Smooth muscle cell (in vitro differentiated cells): ENCODE measurements around the gene FIG4. TPM values are rescaled to one million over a fixed set of nuclear protein-coding genes. Genes with fewer than 3 reads are reported as not detected.

Experiments
- DNase-seq: peaks from one replicate; lab custom pipeline; 2025; ENCODE audit not compliant: unreplicated experiment; lab: John Stamatoyannopoulos, UW
- H2AFZ ChIP-seq: fragments of 200-600 bp; sonication (generic); 2 replicates; pipeline ENCODE4 v1.6.0; 2016; ENCODE audit warnings: antibody characterized with exemption, low read depth, mild to moderate bottlenecking
- H3F3A ChIP-seq: fragments of 200-600 bp; sonication (generic); 2 replicates; pipeline ENCODE4 v1.6.0; 2017; ENCODE audit warnings: antibody characterized with exemption, low read depth
- H3K27ac ChIP-seq: fragments of 200-600 bp; sonication (generic); 2 replicates; pipeline ENCODE4 v1.5.1; 2016; ENCODE audit warnings: low read depth, mild to moderate bottlenecking
- H3K27me3 ChIP-seq: fragments of 200-600 bp; sonication (generic); 2 replicates; pipeline ENCODE4 v1.6.1; 2016; ENCODE audit warnings: low read depth, mild to moderate bottlenecking
- H3K36me3 ChIP-seq: fragments of 200-600 bp; sonication (generic); 2 replicates; pipeline ENCODE4 v1.5.1; 2016; ENCODE audit warnings: low read depth
- H3K4me1 ChIP-seq: fragments of 200-600 bp; sonication (generic); 2 replicates; pipeline ENCODE4 v1.5.1; 2016; ENCODE audit warnings: low read depth
- H3K4me2 ChIP-seq: fragments of 200-600 bp; sonication (generic); 2 replicates; pipeline ENCODE4 v1.6.0; 2016; ENCODE audit warnings: mild to moderate bottlenecking
- H3K4me3 ChIP-seq: fragments of 200-600 bp; sonication (generic); 2 replicates; pipeline ENCODE4 v1.5.1; 2016; ENCODE audit warnings: mild to moderate bottlenecking
- H3K79me2 ChIP-seq: fragments of 200-600 bp; sonication (generic); 2 replicates; pipeline ENCODE4 v1.6.0; 2016; ENCODE audit warnings: low read depth, mild to moderate bottlenecking
- H3K9ac ChIP-seq: fragments of 200-600 bp; sonication (generic); 2 replicates; pipeline ENCODE4 v1.6.0; 2016; ENCODE audit warnings: low read depth
- H3K9me3 ChIP-seq: fragments of 200-600 bp; sonication (generic); replicated peaks from 2 replicates; pipeline ENCODE4 v1.5.1; 2016; ENCODE audit warnings: low read depth
- H4K20me1 ChIP-seq: fragments of 200-600 bp; sonication (generic); 2 replicates; pipeline ENCODE4 v1.6.0; 2016; ENCODE audit warnings: low read depth
- WGBS: methylation state at CpG from one replicate; pipeline ENCODE4 v1.1.7; 2016; ENCODE audit warnings: low lambda C conversion rate; 5-methylcytosine and 5-hydroxymethylcytosine counted together
- polyA plus RNA-seq: library from polyadenylated mRNA; unstranded; fragments of >200 nt; fragmentation: Nextera tagmentation; extraction: Ambion mirVana; gene quantifications from 2 replicates; pipeline ENCODE4 v1.2.1, GENCODE V29; 2016
- total RNA-seq: library from RNA; depleted of rRNA; stranded (reverse); fragments of >200 nt; gene quantifications from 2 replicates; pipeline ENCODE4 v1.2.3, GENCODE V29; 2014
- TF ChIP-seq, protein P1 (sequence below): fragments of 200-600 bp; sonication (generic); IDR thresholded peaks from 2 replicates; pipeline ENCODE4 v1.5.1; 2017; ENCODE audit warnings: borderline replicate concordance, mild to moderate bottlenecking, antibody characterized with exemption; ENCODE audit not compliant: insufficient read depth, poor library complexity, severe bottlenecking

Gene FIG4
- total and polyA plus RNA-seq, 2 experiments from 2014 or later: 12.1 to 12.4 TPM

DNA sequence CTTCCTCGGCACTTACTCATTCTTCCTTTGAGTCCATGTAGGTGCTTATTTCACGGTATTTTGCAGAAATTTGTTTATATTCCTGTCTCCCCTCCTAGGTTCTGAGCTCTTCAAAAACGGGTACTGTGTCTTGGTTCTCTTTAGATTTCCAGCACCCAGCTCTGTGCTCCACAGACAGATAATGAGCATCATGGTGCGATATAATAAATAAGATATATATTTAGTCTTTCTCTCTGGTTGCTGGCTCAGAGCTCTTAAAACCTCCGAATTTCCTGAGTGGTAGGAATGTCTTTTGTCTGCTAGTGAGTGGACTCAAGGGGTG, 179.0 kb downstream of the FIG4 start:
- Histone ChIP-seq H3K9me3 (no peaks in the 10 kb centered on the region), H3K79me2 (no peaks in the 10 kb centered on the region), H4K20me1 (no peaks in the 10 kb centered on the region), H3K36me3 (no peaks in the 10 kb centered on the region), H3K27ac (no peak overlapping the region), H2AFZ (no peak overlapping the region), H3K9ac (no peak overlapping the region), H3K4me3 (no peak overlapping the region), H3K4me1 (no peaks in the 10 kb centered on the region), H3F3A (no peaks in the 10 kb centered on the region), H3K27me3 (no peaks in the 10 kb centered on the region), H3K4me2 (no peak overlapping the region)
- 86% methylated on average over 5 of the region's 5 CpGs for WGBS
- TF ChIP-seq, protein P1, sequence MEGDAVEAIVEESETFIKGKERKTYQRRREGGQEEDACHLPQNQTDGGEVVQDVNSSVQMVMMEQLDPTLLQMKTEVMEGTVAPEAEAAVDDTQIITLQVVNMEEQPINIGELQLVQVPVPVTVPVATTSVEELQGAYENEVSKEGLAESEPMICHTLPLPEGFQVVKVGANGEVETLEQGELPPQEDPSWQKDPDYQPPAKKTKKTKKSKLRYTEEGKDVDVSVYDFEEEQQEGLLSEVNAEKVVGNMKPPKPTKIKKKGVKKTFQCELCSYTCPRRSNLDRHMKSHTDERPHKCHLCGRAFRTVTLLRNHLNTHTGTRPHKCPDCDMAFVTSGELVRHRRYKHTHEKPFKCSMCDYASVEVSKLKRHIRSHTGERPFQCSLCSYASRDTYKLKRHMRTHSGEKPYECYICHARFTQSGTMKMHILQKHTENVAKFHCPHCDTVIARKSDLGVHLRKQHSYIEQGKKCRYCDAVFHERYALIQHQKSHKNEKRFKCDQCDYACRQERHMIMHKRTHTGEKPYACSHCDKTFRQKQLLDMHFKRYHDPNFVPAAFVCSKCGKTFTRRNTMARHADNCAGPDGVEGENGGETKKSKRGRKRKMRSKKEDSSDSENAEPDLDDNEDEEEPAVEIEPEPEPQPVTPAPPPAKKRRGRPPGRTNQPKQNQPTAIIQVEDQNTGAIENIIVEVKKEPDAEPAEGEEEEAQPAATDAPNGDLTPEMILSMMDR: no peak
- no peak for DNase-seq

DNA sequence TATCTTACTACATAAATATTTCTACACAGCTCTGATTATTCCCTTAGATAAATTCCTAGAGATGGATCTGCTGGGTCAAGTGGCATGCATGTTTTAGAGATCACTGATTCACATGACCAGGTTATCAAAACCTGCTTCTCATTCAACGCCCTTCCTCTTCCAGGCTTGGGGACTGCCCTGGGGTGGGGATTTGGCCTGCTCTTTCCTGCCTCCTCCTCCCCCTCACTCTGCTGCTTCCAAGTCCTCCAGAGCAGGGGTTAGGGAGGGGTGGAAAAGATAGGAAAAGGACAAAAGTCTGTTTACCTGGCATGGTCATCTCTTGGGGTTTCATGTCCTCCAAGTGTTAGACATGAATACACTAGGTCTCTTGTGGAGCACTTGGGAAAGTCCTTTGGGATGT, 181.5 kb downstream of the FIG4 start:
- Histone ChIP-seq H3K36me3 (no peaks in the 10 kb centered on the region), H3K79me2 (no peaks in the 10 kb centered on the region), H4K20me1 (no peaks in the 10 kb centered on the region), H3K9me3 (no peaks in the 10 kb centered on the region), H3K9ac (no peak overlapping the region), H3K27ac (no peak overlapping the region), H3K4me1 (no peaks in the 10 kb centered on the region), H3F3A (no peaks in the 10 kb centered on the region), H3K27me3 (no peaks in the 10 kb centered on the region), H3K4me2 (no peak overlapping the region), H2AFZ (no peak overlapping the region), H3K4me3 (no peak overlapping the region)
- DNase-seq: no peak
- 88% methylated on average over 1 of the region's 1 CpG for WGBS
- TF ChIP-seq, protein P1: no peak

DNA sequence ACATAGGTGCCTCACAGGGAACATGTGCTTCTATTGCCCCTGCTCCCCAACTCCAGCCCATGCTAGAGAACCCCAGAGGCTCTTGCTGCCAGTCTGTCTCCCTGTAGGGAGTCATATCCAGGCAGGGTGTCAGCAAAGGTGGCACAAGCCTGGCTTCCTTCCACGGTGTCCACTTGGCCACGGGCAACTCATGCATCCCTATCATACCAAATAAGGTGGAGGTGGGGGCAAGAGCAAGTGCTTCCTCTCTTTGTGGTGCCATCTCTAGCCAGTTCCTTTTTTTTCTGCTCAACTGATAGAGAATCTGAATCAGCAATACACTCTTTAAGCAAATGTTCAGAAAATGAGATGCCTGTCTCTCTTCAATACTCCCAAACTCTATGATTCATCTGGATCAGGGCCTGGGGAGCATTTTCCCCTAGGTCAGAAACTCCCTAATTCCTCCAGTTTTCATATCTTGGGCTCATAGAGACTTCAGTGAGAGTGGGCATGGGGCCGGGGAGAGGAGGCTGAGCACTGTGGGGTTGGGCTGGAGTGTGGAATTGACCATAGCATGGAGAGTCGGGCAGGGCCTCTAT, 182.0 kb downstream of the FIG4 start:
- H3K4me1 ChIP-seq: no peaks in the 10 kb centered on the region
- H3K36me3 ChIP-seq: no peaks in the 10 kb centered on the region
- no peaks in the 10 kb centered on the region for H3F3A ChIP-seq
- no peaks in the 10 kb centered on the region for H3K79me2 ChIP-seq
- H4K20me1 ChIP-seq: no peaks in the 10 kb centered on the region
- DNase-seq: no peak
- TF ChIP-seq, protein P1: no peak
- H3K9me3 ChIP-seq: no peaks in the 10 kb centered on the region
- WGBS: 91% methylated on average over 4 of the region's 4 CpGs
- H3K9ac ChIP-seq: no peak overlapping the region
- H2AFZ ChIP-seq: no peak overlapping the region
- no peak overlapping the region for H3K4me2 ChIP-seq
- H3K4me3 ChIP-seq: no peak overlapping the region
- no peaks in the 10 kb centered on the region for H3K27me3 ChIP-seq
- no peak overlapping the region for H3K27ac ChIP-seq

DNA sequence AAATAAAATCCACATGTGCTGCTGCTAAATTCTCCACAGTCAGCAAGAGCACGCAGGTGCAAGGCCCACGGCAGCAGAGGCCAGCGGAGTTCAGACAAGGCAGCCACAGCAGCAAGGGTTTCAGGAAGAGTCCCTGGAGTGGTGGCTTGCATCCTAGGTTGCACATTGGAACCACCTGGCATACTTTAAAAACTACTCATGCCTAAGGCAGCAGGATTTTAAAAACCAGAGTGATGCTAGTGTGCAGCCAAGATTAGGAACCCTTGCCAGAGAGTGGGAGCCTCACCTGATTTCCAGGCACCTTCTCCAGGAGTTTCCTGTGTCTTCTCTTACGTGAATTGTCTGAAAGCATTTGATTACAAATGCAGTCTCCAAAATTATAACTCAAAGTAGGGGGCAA, 183.0 kb downstream of the FIG4 start:
- Histone ChIP-seq H3K36me3 (no peaks in the 10 kb centered on the region), H2AFZ (no peak overlapping the region), H3K27ac (no peak overlapping the region), H3K9ac (no peak overlapping the region), H3F3A (no peaks in the 10 kb centered on the region), H3K9me3 (no peaks in the 10 kb centered on the region), H3K4me3 (no peak overlapping the region), H3K79me2 (no peaks in the 10 kb centered on the region), H4K20me1 (no peaks in the 10 kb centered on the region), H3K4me1 (no peaks in the 10 kb centered on the region), H3K4me2 (no peak overlapping the region), H3K27me3 (no peaks in the 10 kb centered on the region)
- DNase-seq: no peak
- TF ChIP-seq, protein P1: no peak
- 98% methylated on average over 4 of the region's 4 CpGs for WGBS
